ENCODE data around the gene CBX5.

GRCh38 chr12:54225666-54226065 is 54.3 kb downstream of the CBX5 start:
- no peak for TF ChIP-seq CTCF (IDR thresholded peaks at IDR 0.05; ENCODE audit: insufficient read depth, low read depth, low read length)
- TF ChIP-seq EZH2 (IDR thresholded peaks at IDR 0.05; ENCODE audit: insufficient read depth, low read length) = no peak

Data from astrocyte (in vitro differentiated cells and primary cell).